ENCODE results near the gene CDHR1.

- TF ChIP-seq POLR2A (IDR thresholded peaks at IDR 0.05), result no peak
- TF ChIP-seq, protein P1, sequence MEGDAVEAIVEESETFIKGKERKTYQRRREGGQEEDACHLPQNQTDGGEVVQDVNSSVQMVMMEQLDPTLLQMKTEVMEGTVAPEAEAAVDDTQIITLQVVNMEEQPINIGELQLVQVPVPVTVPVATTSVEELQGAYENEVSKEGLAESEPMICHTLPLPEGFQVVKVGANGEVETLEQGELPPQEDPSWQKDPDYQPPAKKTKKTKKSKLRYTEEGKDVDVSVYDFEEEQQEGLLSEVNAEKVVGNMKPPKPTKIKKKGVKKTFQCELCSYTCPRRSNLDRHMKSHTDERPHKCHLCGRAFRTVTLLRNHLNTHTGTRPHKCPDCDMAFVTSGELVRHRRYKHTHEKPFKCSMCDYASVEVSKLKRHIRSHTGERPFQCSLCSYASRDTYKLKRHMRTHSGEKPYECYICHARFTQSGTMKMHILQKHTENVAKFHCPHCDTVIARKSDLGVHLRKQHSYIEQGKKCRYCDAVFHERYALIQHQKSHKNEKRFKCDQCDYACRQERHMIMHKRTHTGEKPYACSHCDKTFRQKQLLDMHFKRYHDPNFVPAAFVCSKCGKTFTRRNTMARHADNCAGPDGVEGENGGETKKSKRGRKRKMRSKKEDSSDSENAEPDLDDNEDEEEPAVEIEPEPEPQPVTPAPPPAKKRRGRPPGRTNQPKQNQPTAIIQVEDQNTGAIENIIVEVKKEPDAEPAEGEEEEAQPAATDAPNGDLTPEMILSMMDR (IDR thresholded peaks at IDR 0.05 in 4 of 5, conservative IDR thresholded peaks at IDR 0.05 in 1 of 5), result no peak
Measured at GRCh38 chr10:84224411-84225028, 30.2 kb downstream of the CDHR1 start.

Data from gastrocnemius medialis (tissue), 4 donors.